SJSA1 (cell line): Measurements from ENCODE around the gene ACBD6. TPM values are rescaled to one million over a fixed set of nuclear protein-coding genes. Genes with fewer than 3 reads are reported as not detected.
"Not testable (repeated sequence)": the region's sequence is repeated elsewhere in the genome, so short reads cannot be mapped to it uniquely, and the experiment has no call there.

ENCODE experiments used
- DNase-seq, 2 experiments: peaks; one replicate each; pipeline ENCODE4 v3.0.0-alpha.2; 2015 to 2020; ENCODE audit warnings: low spot score in 2 of 2, low read depth in 1 of 2
- H3K27ac ChIP-seq: fragments of 250-450 bp; sonication (Bioruptor Pico); 2 replicates; pipeline ENCODE4 v1.5.1; 2020; ENCODE audit warnings: mild to moderate bottlenecking, moderate library complexity
- H3K27me3 ChIP-seq: fragments of 250-450 bp; sonication (Bioruptor Pico); replicated peaks from 2 replicates; pipeline ENCODE4 v1.5.1; 2020; ENCODE audit warnings: mild to moderate bottlenecking, moderate library complexity
- H3K36me3 ChIP-seq: fragments of 250-450 bp; sonication (Bioruptor Pico); 2 replicates; pipeline ENCODE4 v1.5.1; 2020; ENCODE audit warnings: mild to moderate bottlenecking
- H3K4me1 ChIP-seq: fragments of 250-450 bp; sonication (Bioruptor Pico); replicated peaks from 2 replicates; pipeline ENCODE4 v1.6.1; 2021; ENCODE audit warnings: mild to moderate bottlenecking
- H3K4me3 ChIP-seq: fragments of 250-450 bp; sonication (Bioruptor Pico); 2 replicates; pipeline ENCODE4 v1.5.1; 2020; ENCODE audit warnings: mild to moderate bottlenecking
- H3K9me3 ChIP-seq: fragments of 250-450 bp; sonication (Bioruptor Pico); replicated peaks from 2 replicates; pipeline ENCODE4 v1.5.1; 2020; ENCODE audit warnings: mild to moderate bottlenecking
- total RNA-seq: library from RNA; depleted of rRNA; stranded (reverse); fragments of >200 nt; shearing (Covaris generic); gene quantifications from 2 replicates; pipeline ENCODE4 v1.2.3, GENCODE V29; 2014

Gene ACBD6
- total RNA-seq, 1 experiment from 2014 or later: 71.7 TPM

- no peak for DNase-seq
- no peak overlapping the region for H3K27ac ChIP-seq
- H3K4me1 ChIP-seq: 0 out of 2 replicates have a peak, but pooled peaks cover 4% of the 10 kb centered on the region
- no peaks in the 10 kb centered on the region for H3K9me3 ChIP-seq
- no peak overlapping the region for H3K4me3 ChIP-seq
- H3K27me3 ChIP-seq: no peaks in the 10 kb centered on the region
- no peaks in the 10 kb centered on the region; the same call in 1 of the 2 replicates for H3K36me3 ChIP-seq
Measured at GRCh38 chr1:180435566-180435965, 66.8 kb downstream of the ACBD6 start.

- Histone ChIP-seq H3K27ac (no peak overlapping the region), H3K27me3 (no peaks in the 10 kb centered on the region), H3K36me3 (peaks cover 6% of the 10 kb centered on the region; the same call in 1 of the 2 replicates), H3K4me1 (0 out of 2 replicates have a peak, but pooled peaks cover 4% of the 10 kb centered on the region), H3K4me3 (no peak overlapping the region), H3K9me3 (no peaks in the 10 kb centered on the region)
- no peak for DNase-seq
Measured at GRCh38 chr1:180433873-180434272, 68.5 kb downstream of the ACBD6 start.

- H3K27ac ChIP-seq: no peak overlapping the region
Measured at GRCh38 chr1:180431683-180432082, 70.7 kb downstream of the ACBD6 start.

GRCh38 chr1:180428782-180429695 lies 73.3 kb downstream of the ACBD6 start:
- no peak overlapping the region for H3K4me3 ChIP-seq
- DNase-seq: no peak
- no peaks in the 10 kb centered on the region for H3K27me3 ChIP-seq
- H3K27ac ChIP-seq: no peak overlapping the region
- no peaks in the 10 kb centered on the region for H3K9me3 ChIP-seq
- H3K4me1 ChIP-seq: 0 out of 2 replicates have a peak, but pooled peaks cover 4% of the 10 kb centered on the region
- H3K36me3 ChIP-seq: peaks cover 6% of the 10 kb centered on the region; the same call in 1 of the 2 replicates

More at GRCh38 chr1:180431683-180432082, 70.7 kb downstream of the ACBD6 start:
- no peak for DNase-seq
- H3K27me3 ChIP-seq: no peaks in the 10 kb centered on the region
- 0 out of 2 replicates have a peak, but pooled peaks cover 4% of the 10 kb centered on the region for H3K4me1 ChIP-seq
- H3K9me3 ChIP-seq: no peaks in the 10 kb centered on the region
- peaks cover 6% of the 10 kb centered on the region; the same call in 1 of the 2 replicates for H3K36me3 ChIP-seq
- H3K4me3 ChIP-seq: no peak overlapping the region

GRCh38 chr1:180425952-180426351 lies 76.4 kb downstream of the ACBD6 start:
- Histone ChIP-seq H3K9me3 (no peaks in the 10 kb centered on the region), H3K4me3 (no peak overlapping the region)
- no peak for DNase-seq

GRCh38 chr1:180424848-180425457 lies 77.4 kb downstream of the ACBD6 start:
- DNase-seq: no peak
- Histone ChIP-seq H3K27me3 (no peaks in the 10 kb centered on the region), H3K9me3 (no peaks in the 10 kb centered on the region), H3K27ac (no peak overlapping the region), H3K4me1 (no peaks in the 10 kb centered on the region), H3K36me3 (peaks cover 9% of the 10 kb centered on the region; the same call in 1 of the 2 replicates), H3K4me3 (no peak overlapping the region)

More at GRCh38 chr1:180425952-180426351, 76.4 kb downstream of the ACBD6 start:
- peaks cover 9% of the 10 kb centered on the region; the same call in 1 of the 2 replicates for H3K36me3 ChIP-seq
- no peak overlapping the region for H3K27ac ChIP-seq
- H3K4me1 ChIP-seq: no peaks in the 10 kb centered on the region
- H3K27me3 ChIP-seq: no peaks in the 10 kb centered on the region

- no peaks in the 10 kb centered on the region for H3K4me1 ChIP-seq
- no peak overlapping the region for H3K4me3 ChIP-seq
- H3K36me3 ChIP-seq: 0 out of 2 replicates have a peak, but pooled peaks cover 2% of the 10 kb centered on the region
- no peak for DNase-seq
- no peaks in the 10 kb centered on the region for H3K27me3 ChIP-seq
- no peaks in the 10 kb centered on the region for H3K9me3 ChIP-seq
- no peak overlapping the region for H3K27ac ChIP-seq
Measured at GRCh38 chr1:180421614-180422013, 80.8 kb downstream of the ACBD6 start.

GRCh38 chr1:180421145-180421544 lies 81.2 kb downstream of the ACBD6 start:
- H3K27me3 ChIP-seq, DNase-seq, H3K27ac ChIP-seq, H3K9me3 ChIP-seq, H3K36me3 ChIP-seq, H3K4me3 ChIP-seq, H3K4me1 ChIP-seq: not testable (repeated sequence)

- Histone ChIP-seq H3K36me3 (peaks cover 3% of the 10 kb centered on the region), H3K4me1 (no peaks in the 10 kb centered on the region), H3K27ac (no peak overlapping the region), H3K9me3 (no peaks in the 10 kb centered on the region), H3K4me3 (no peak overlapping the region), H3K27me3 (no peaks in the 10 kb centered on the region)
- peak in 1 of 2 experiments; percentile 36 for DNase-seq
Measured at GRCh38 chr1:180415985-180416633, 86.3 kb downstream of the ACBD6 start.

GRCh38 chr1:180415236-180415848 lies 87.0 kb downstream of the ACBD6 start:
- peaks cover 3% of the 10 kb centered on the region for H3K36me3 ChIP-seq
- H3K4me3 ChIP-seq: no peak overlapping the region
- no peak for DNase-seq
- H3K4me1 ChIP-seq: no peaks in the 10 kb centered on the region
- H3K27ac ChIP-seq: no peak overlapping the region
- H3K9me3 ChIP-seq: no peaks in the 10 kb centered on the region
- no peaks in the 10 kb centered on the region for H3K27me3 ChIP-seq

GRCh38 chr1:180412583-180412982 lies 89.8 kb downstream of the ACBD6 start:
- H3K27me3 ChIP-seq: no peaks in the 10 kb centered on the region
- H3K4me3 ChIP-seq: no peak overlapping the region
- no peaks in the 10 kb centered on the region for H3K9me3 ChIP-seq
- no peak for DNase-seq
- H3K4me1 ChIP-seq: no peaks in the 10 kb centered on the region
- no peak overlapping the region for H3K27ac ChIP-seq
- peaks cover 3% of the 10 kb centered on the region for H3K36me3 ChIP-seq

- DNase-seq, H3K4me3 ChIP-seq, H3K4me1 ChIP-seq, H3K27me3 ChIP-seq, H3K9me3 ChIP-seq, H3K27ac ChIP-seq, H3K36me3 ChIP-seq: not testable (repeated sequence)
Measured at GRCh38 chr1:180408128-180408527, 94.2 kb downstream of the ACBD6 start.

GRCh38 chr1:180407051-180407450 lies 95.3 kb downstream of the ACBD6 start:
- DNase-seq: no peak
- Histone ChIP-seq H3K4me3 (no peak overlapping the region), H3K27ac (no peak overlapping the region), H3K36me3 (peaks cover 4% of the 10 kb centered on the region), H3K4me1 (no peaks in the 10 kb centered on the region), H3K27me3 (no peaks in the 10 kb centered on the region), H3K9me3 (no peaks in the 10 kb centered on the region)
